Prostate gland (tissue), 2 donors: ENCODE results near the gene PDSS2. TPM values are rescaled to one million over a fixed set of nuclear protein-coding genes. Genes with fewer than 3 reads are reported as not detected.

Experiments
- DNase-seq: peaks from one replicate; pipeline ENCODE4 v3.0.0-alpha.2; 2019; ENCODE audit warnings: low spot score
- H3K27ac ChIP-seq, 2 donors: fragments of 200-600 bp; sonication (generic); 2 replicates each; pipeline ENCODE4 v1.5.1; 2017 to 2019
- H3K27me3 ChIP-seq: fragments of 200-600 bp; sonication (generic); replicated peaks from 2 replicates; pipeline ENCODE4 v1.5.1; 2019; ENCODE audit not compliant: insufficient read depth
- H3K36me3 ChIP-seq, 2 donors: fragments of 200-600 bp; sonication (generic); 1 replicate in 1 of 2; 2 replicates in 1 of 2; pipeline versions ENCODE4 v1.5.1 to v1.8.1; 2017 to 2019
- H3K4me1 ChIP-seq: fragments of 200-600 bp; sonication (generic); replicated peaks from 2 replicates; pipeline ENCODE4 v1.5.1; 2019
- H3K4me3 ChIP-seq, 2 donors: fragments of 200-600 bp; sonication (generic); 2 replicates each; pipeline ENCODE4 v1.5.1; 2017 to 2019
- H3K9me3 ChIP-seq: fragments of 200-600 bp; sonication (generic); 2 replicates; pipeline ENCODE4 v1.5.1; 2017
- POLR2A ChIP-seq: fragments of 450-650 bp; IDR thresholded peaks from one replicate; pipeline ENCODE4 v1.6.1; 2016; ENCODE audit warnings: antibody characterized with exemption, mild to moderate bottlenecking
- POLR2AphosphoS5 ChIP-seq: sonication (generic); formaldehyde crosslinking; IDR thresholded peaks from one replicate; pipeline ENCODE4 v1.6.1; 2017; ENCODE audit warnings: antibody characterized with exemption
- WGBS: methylation state at CpG from one replicate; pipeline ENCODE4 v1.1.5; 2018; 5-methylcytosine and 5-hydroxymethylcytosine counted together
- intact Hi-C: fragments of 100-400 bp; cut with DNase I; formaldehyde crosslinking; loops from one replicate; pipeline ENCODE4 v1.14.2; 2022
- total RNA-seq, 2 donors: library from RNA; depleted of rRNA; stranded (reverse); fragments of >200 nt; gene quantifications; one replicate each; pipeline ENCODE4 v1.1.0, GENCODE V29; 2016
- TF ChIP-seq, protein P1 (sequence below), 4 experiments: fragments of 200-600 bp in 2 of 4; fragments of 450-650 bp in 2 of 4; sonication (generic) in 2 of 4; IDR thresholded peaks; 1 replicate in 3 of 4; 2 replicates in 1 of 4; pipeline ENCODE4 v1.5.1; 2016 to 2019; ENCODE audit warnings: antibody characterized with exemption in 4 of 4, mild to moderate bottlenecking in 2 of 4, moderate library complexity in 2 of 4

The PDSS2 gene
- total RNA-seq, 2 donors from 2014 or later = 12.7 to 35.3 TPM

DNA sequence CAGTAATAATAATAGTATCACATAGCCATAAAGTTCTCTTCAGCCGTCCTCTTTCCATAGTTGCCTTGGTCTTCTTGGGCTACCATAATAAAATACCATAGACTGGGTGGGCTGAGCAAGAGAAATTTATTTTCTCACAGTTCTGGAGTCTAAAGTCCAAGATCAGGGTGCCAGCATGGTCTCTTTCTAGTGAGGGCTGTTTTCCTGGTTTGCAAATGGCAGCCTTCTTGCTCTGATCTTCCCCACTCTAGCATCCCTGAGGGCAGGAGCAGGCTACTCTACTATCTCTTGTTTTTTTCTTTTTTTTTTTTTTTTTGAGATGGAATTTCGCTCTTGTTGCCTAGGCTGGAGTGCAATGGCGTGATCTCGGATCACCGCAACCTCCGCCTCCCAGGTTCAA is 335.9 kb downstream of the PDSS2 start:
- no peak overlapping the region for H3K4me3 ChIP-seq
- H3K27ac ChIP-seq = no peak overlapping the region
- no peak for DNase-seq
- intact Hi-C loops = no loop called here
- no peaks in the 10 kb centered on the region for H3K9me3 ChIP-seq
- WGBS = 94% methylated on average over 6 of the region's 6 CpGs
- TF ChIP-seq, protein P1, sequence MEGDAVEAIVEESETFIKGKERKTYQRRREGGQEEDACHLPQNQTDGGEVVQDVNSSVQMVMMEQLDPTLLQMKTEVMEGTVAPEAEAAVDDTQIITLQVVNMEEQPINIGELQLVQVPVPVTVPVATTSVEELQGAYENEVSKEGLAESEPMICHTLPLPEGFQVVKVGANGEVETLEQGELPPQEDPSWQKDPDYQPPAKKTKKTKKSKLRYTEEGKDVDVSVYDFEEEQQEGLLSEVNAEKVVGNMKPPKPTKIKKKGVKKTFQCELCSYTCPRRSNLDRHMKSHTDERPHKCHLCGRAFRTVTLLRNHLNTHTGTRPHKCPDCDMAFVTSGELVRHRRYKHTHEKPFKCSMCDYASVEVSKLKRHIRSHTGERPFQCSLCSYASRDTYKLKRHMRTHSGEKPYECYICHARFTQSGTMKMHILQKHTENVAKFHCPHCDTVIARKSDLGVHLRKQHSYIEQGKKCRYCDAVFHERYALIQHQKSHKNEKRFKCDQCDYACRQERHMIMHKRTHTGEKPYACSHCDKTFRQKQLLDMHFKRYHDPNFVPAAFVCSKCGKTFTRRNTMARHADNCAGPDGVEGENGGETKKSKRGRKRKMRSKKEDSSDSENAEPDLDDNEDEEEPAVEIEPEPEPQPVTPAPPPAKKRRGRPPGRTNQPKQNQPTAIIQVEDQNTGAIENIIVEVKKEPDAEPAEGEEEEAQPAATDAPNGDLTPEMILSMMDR (IDR thresholded peaks at IDR 0.05) = no peak
- no peak for TF ChIP-seq POLR2A
- TF ChIP-seq POLR2AphosphoS5 = no peak
- no peaks in the 10 kb centered on the region for H3K27me3 ChIP-seq
- H3K36me3 ChIP-seq = no peaks in the 10 kb centered on the region
- no peaks in the 10 kb centered on the region for H3K4me1 ChIP-seq

DNA sequence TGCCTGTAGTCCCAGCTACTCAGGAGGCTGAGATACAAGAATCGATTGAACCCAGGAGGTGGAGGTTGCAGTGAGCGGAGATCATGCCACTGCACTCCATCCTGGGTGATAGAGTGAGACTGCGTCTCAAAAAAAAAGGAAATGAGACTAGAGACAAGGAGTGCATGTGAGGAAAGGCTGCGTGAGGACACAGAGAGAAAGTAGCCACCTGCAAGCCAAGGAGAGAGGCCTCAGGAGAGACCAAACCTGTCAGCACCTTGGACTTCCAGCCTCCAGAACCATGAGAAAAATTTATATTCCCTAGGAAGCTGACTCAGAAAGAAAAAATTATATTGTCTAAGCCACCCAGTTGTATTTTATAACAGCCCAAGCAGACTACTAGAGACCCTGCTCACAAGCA is 336.6 kb downstream of the PDSS2 start:
- intact Hi-C loops = no loop called here
- WGBS = 94% methylated on average over 4 of the region's 4 CpGs
- TF ChIP-seq POLR2AphosphoS5 = no peak
- TF ChIP-seq, protein P1 (IDR thresholded peaks at IDR 0.05) = no peak
- TF ChIP-seq POLR2A = no peak
- Histone ChIP-seq H3K4me1 (no peaks in the 10 kb centered on the region), H3K9me3 (no peaks in the 10 kb centered on the region), H3K4me3 (no peak overlapping the region), H3K36me3 (no peaks in the 10 kb centered on the region), H3K27ac (no peak overlapping the region), H3K27me3 (no peaks in the 10 kb centered on the region)
- DNase-seq = no peak

DNA sequence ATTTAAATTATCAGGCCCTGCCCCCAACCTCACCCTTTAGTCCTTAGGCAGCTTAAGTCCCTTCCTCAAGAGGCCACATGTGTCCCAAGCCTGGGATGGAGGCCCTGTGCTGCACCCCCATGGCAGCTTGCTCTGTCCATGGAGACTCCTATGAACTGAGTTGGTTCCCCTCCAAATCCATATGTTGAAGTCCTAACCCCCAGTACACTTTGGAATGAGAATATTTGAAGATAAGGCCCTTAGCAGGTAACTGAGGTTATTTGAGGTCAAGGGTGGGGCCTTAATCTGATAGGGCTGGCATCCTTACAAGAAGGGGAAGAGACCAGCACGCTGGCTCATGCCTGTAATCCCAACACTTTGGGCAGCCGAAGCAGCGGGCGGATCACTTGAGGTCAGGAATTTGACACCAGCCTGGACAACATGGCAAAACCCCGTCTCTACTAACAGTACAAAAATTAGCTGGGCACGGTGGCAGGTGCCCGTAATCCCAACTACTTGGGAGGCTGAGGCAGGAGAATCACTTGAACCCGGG is 337.3 kb downstream of the PDSS2 start:
- no peak overlapping the region for H3K27ac ChIP-seq
- no peak overlapping the region for H3K4me3 ChIP-seq
- 86% methylated on average over 8 of the region's 8 CpGs for WGBS
- TF ChIP-seq POLR2A = no peak
- no peak for TF ChIP-seq POLR2AphosphoS5
- TF ChIP-seq, protein P1 (IDR thresholded peaks at IDR 0.05) = no peak
- no peak for DNase-seq
- H3K9me3 ChIP-seq = no peaks in the 10 kb centered on the region
- intact Hi-C loops = no loop called here
- H3K36me3 ChIP-seq = no peaks in the 10 kb centered on the region
- H3K4me1 ChIP-seq = no peaks in the 10 kb centered on the region
- no peaks in the 10 kb centered on the region for H3K27me3 ChIP-seq

DNA sequence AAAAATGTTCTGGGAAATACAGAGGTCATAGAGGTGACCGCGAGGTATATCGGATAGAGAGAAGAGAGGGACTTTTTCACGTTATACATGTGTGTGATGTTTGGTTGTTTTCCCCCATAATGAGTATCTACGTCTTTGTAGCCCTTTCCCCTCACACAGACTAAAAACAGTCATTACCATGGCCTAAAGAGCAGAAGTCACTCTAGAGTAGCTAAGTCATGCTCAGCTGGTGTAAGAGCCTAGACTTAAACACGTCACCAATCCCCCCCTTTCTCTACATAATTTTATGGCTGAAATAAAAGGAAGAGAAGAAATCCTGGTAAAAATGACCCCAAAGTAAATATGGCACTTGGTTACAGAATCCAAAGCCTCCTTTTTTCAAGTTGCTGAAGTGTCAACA is 338.1 kb downstream of the PDSS2 start:
- intact Hi-C loops = no loop called here
- WGBS = 86% methylated on average over 6 of the region's 6 CpGs
- no peak overlapping the region for H3K27ac ChIP-seq
- no peak for DNase-seq
- H3K4me3 ChIP-seq = no peak overlapping the region
- H3K9me3 ChIP-seq = no peaks in the 10 kb centered on the region
- H3K36me3 ChIP-seq = no peaks in the 10 kb centered on the region
- no peaks in the 10 kb centered on the region for H3K27me3 ChIP-seq
- no peak for TF ChIP-seq POLR2A
- TF ChIP-seq, protein P1 (IDR thresholded peaks at IDR 0.05) = no peak
- TF ChIP-seq POLR2AphosphoS5 = no peak
- H3K4me1 ChIP-seq = no peaks in the 10 kb centered on the region

DNA sequence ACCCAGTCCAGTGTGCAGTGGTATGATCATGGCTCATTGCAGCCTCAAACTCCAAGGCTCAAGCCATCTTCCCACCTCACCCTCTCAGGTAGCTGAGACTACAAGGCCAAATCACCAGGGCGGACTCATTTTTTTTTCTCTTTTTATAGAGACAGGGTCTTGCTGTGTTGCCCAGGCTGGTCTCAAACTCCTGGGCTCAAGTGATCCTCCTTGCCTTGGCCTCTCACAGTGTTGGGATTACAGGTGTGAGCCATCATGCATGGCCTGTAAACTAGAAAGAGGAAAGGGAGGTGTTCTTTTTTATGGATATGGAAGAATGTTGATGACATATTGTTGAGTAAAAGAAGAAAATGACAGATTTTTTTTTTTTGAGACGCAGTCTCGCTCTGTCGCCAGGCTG is 339.0 kb downstream of the PDSS2 start:
- intact Hi-C loops = no loop called here
- 94% methylated on average over 4 of the region's 4 CpGs for WGBS
- Histone ChIP-seq H3K27ac (no peak overlapping the region), H3K27me3 (no peaks in the 10 kb centered on the region), H3K4me1 (no peaks in the 10 kb centered on the region), H3K36me3 (no peaks in the 10 kb centered on the region), H3K4me3 (no peak overlapping the region), H3K9me3 (no peaks in the 10 kb centered on the region)
- no peak for TF ChIP-seq POLR2AphosphoS5
- TF ChIP-seq, protein P1 (IDR thresholded peaks at IDR 0.05) = no peak
- TF ChIP-seq POLR2A = no peak
- DNase-seq = no peak
